Testis (tissue), 3 donors: ENCODE measurements around the gene PCDHA1. TPM values are rescaled to one million over a fixed set of nuclear protein-coding genes. Genes with fewer than 3 reads are reported as not detected.

Experiments used
- DNase-seq: peaks from one replicate; pipeline ENCODE4 v3.0.0-alpha.2; 2019
- H3K27ac ChIP-seq, 2 donors: fragments of 200-600 bp; sonication (generic); one replicate each; pipeline ENCODE4 v1.5.1; 2019
- H3K27me3 ChIP-seq: fragments of 200-600 bp; sonication (generic); one replicate; pipeline ENCODE4 v1.5.1; 2019
- H3K36me3 ChIP-seq: fragments of 200-600 bp; sonication (generic); one replicate; pipeline ENCODE4 v1.5.1; 2017; ENCODE audit warnings: low read depth; ENCODE audit errors: missing control alignments
- H3K4me1 ChIP-seq: fragments of 200-600 bp; sonication (generic); one replicate; pipeline ENCODE4 v1.5.1; 2019
- H3K4me3 ChIP-seq, 2 donors: fragments of 200-600 bp; sonication (generic); one replicate each; pipeline ENCODE4 v1.5.1; 2017 to 2019
- H3K9me3 ChIP-seq: fragments of 200-600 bp; sonication (generic); one replicate; pipeline ENCODE4 v1.5.1; 2017
- POLR2A ChIP-seq: fragments of 450-650 bp; IDR thresholded peaks from one replicate; pipeline ENCODE4 v1.6.1; 2017; ENCODE audit warnings: antibody characterized with exemption, mild to moderate bottlenecking, moderate library complexity
- WGBS, 2 donors: methylation state at CpG; one replicate each; pipeline ENCODE4 v1.1.5; 2018; 5-methylcytosine and 5-hydroxymethylcytosine counted together
- intact Hi-C: fragments of 100-400 bp; cut with DNase I; formaldehyde crosslinking; loops from one replicate; pipeline ENCODE4 v1.15.1; 2023; ENCODE audit warnings: low total_unique reads
- polyA plus RNA-seq: library from polyadenylated mRNA; stranded (reverse); fragments of 350-450 nt; fragmentation: Illumina TruSeq; extraction: RNeasy Lipid Tissue Mini Kit (QIAGEN cat#74804); gene quantifications from one replicate; pipeline ENCODE4 v1.2.3, GENCODE V29; 2014; ENCODE audit warnings: low read depth, low replicate concordance; ENCODE audit not compliant: insufficient read depth
- total RNA-seq, 2 donors: library from RNA; depleted of rRNA; stranded (reverse); fragments of >200 nt; gene quantifications; one replicate each; pipeline ENCODE4 v1.2.3, GENCODE V29; 2016
- TF ChIP-seq, protein P1 (sequence below), 3 experiments: fragments of 450-650 bp in 2 of 3; fragments of 200-600 bp in 1 of 3; sonication (generic) in 1 of 3; IDR thresholded peaks; one replicate each; pipeline ENCODE4 v1.5.1; 2016 to 2019; ENCODE audit warnings: antibody characterized with exemption in 3 of 3, mild to moderate bottlenecking in 2 of 3, moderate library complexity in 1 of 3

Gene PCDHA1
- total and polyA plus RNA-seq, 3 donors from 2014 or later, result 1.7 to 2.6 (median 1.8) TPM

- Histone ChIP-seq H3K4me1 (no peaks in the 10 kb centered on the region), H3K4me3 (peak overlapping the region; percentile 48 to 68), H3K27me3 (no peaks in the 10 kb centered on the region), H3K9me3 (no peaks in the 10 kb centered on the region), H3K27ac (peak overlapping the region; percentile 12 to 46), H3K36me3 (no peaks in the 10 kb centered on the region)
- peak; percentile 94 for DNase-seq
- TF ChIP-seq POLR2A, result no peak
- TF ChIP-seq, protein P1, sequence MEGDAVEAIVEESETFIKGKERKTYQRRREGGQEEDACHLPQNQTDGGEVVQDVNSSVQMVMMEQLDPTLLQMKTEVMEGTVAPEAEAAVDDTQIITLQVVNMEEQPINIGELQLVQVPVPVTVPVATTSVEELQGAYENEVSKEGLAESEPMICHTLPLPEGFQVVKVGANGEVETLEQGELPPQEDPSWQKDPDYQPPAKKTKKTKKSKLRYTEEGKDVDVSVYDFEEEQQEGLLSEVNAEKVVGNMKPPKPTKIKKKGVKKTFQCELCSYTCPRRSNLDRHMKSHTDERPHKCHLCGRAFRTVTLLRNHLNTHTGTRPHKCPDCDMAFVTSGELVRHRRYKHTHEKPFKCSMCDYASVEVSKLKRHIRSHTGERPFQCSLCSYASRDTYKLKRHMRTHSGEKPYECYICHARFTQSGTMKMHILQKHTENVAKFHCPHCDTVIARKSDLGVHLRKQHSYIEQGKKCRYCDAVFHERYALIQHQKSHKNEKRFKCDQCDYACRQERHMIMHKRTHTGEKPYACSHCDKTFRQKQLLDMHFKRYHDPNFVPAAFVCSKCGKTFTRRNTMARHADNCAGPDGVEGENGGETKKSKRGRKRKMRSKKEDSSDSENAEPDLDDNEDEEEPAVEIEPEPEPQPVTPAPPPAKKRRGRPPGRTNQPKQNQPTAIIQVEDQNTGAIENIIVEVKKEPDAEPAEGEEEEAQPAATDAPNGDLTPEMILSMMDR (IDR thresholded peaks at IDR 0.05), result peak; percentile 67 to 82 (median 69)
- whole genome bisulfite sequencing, 2 donors, result 0 to 1% methylated on average over 3 to 63 of the region's 74 CpGs
- intact Hi-C loops, result no loop called here
These were observed 140.7 kb downstream of the PCDHA1 start for GRCh38 chr5:140926443-140927227.

DNA sequence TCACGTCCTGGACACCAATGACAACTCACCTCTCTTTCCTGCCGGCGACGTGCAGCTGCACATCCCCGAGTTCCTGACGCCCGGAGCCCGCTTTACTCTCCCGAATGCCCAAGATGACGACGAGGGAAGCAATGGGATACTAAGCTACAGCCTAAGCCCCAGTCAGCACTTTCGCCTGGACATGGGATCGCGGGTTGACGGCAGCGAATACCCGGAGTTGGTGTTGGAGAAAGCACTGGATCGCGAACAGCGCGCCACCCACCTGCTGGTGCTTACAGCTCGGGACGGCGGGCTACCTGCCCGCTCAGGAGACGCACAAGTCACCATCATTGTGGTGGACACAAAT is 141.3 kb downstream of the PCDHA1 start:
- 6 to 7% methylated on average over 20 to 26 of the region's 26 CpGs for WGBS, 2 donors
- no peaks in the 10 kb centered on the region for H3K27me3 ChIP-seq
- H3K4me1 ChIP-seq, result no peaks in the 10 kb centered on the region
- H3K4me3 ChIP-seq, result peak overlapping the region; percentile 48 to 68
- peak overlapping the region; percentile 12 to 46 for H3K27ac ChIP-seq
- TF ChIP-seq POLR2A, result no peak
- TF ChIP-seq, protein P1 (IDR thresholded peaks at IDR 0.05), result no peak
- peak; percentile 32 for DNase-seq
- intact Hi-C loops, result no loop called here
- H3K36me3 ChIP-seq, result no peaks in the 10 kb centered on the region
- H3K9me3 ChIP-seq, result no peaks in the 10 kb centered on the region

- H3K9me3 ChIP-seq, result no peaks in the 10 kb centered on the region
- 72 to 75% methylated on average over 4 of the region's 4 CpGs for WGBS, 2 donors
- H3K4me3 ChIP-seq, result no peak overlapping the region
- H3K27me3 ChIP-seq, result no peaks in the 10 kb centered on the region
- TF ChIP-seq, protein P1 (IDR thresholded peaks at IDR 0.05), result no peak
- TF ChIP-seq POLR2A, result no peak
- intact Hi-C loops, result no loop called here
- no peak for DNase-seq
- no peaks in the 10 kb centered on the region for H3K36me3 ChIP-seq
- no peak overlapping the region for H3K27ac ChIP-seq
- no peaks in the 10 kb centered on the region for H3K4me1 ChIP-seq
These were observed 149.1 kb downstream of the PCDHA1 start for GRCh38 chr5:140934964-140935606.

GRCh38 chr5:140946578-140946977 is 160.6 kb downstream of the PCDHA1 start:
- no peak overlapping the region for H3K4me3 ChIP-seq
- WGBS, 2 donors, result 59 to 88% methylated on average over 2 of the region's 2 CpGs

More at GRCh38 chr5:140946578-140946977, 160.6 kb downstream of the PCDHA1 start:
- intact Hi-C loops, result no loop called here
- H3K36me3 ChIP-seq, result no peaks in the 10 kb centered on the region
- no peak for DNase-seq
- no peaks in the 10 kb centered on the region for H3K27me3 ChIP-seq
- no peaks in the 10 kb centered on the region for H3K9me3 ChIP-seq
- no peaks in the 10 kb centered on the region for H3K4me1 ChIP-seq
- TF ChIP-seq POLR2A, result no peak
- TF ChIP-seq, protein P1 (IDR thresholded peaks at IDR 0.05), result no peak
- no peak overlapping the region for H3K27ac ChIP-seq
